ENCODE results near the gene WIZ. TPM values are rescaled to one million over a fixed set of nuclear protein-coding genes. Genes with fewer than 3 reads are reported as not detected.

The WIZ gene
- total and polyA plus RNA-seq, 2 of the 8 experiments (the other 6 are each of a cell fraction or from before 2014, with no cell fraction given) = 12.5 to 33.2 TPM

GRCh38 chr19:15381864-15382263 lies 67.9 kb downstream of the WIZ start:
- H3K23me2 ChIP-seq (ENCODE audit: low read depth, low read length) = peaks cover 10% of the 10 kb centered on the region
- no peak overlapping the region for H2BK12ac ChIP-seq (ENCODE audit: low read depth, low read length)
- H2BK20ac ChIP-seq (ENCODE audit: low read length) = no peak overlapping the region
- no peak for DNase-seq (ENCODE audit: low read depth in 1 of 2, low spot score in 2 of 2)
- ChIA-PET CTCF (ENCODE audit: partially characterized antibody) (no interaction called here), POLR2A (ENCODE audit: partially characterized antibody) (interaction anchor here (0.6 to 1.1 kb wide), 3 partner anchors 11 to 36 kb away, joined by 3 to 5 read pairs (median 3); no protein-coding TSS in a partner anchor)
- no peak overlapping the region for H3K14ac ChIP-seq (ENCODE audit: insufficient read length)
- H3K9me3 ChIP-seq (ENCODE audit: insufficient read depth in 2 of 2, low read depth in 1 of 2, low read length in 1 of 2) = no peaks in the 10 kb centered on the region
- no peak overlapping the region for H3K4me3 ChIP-seq (ENCODE audit: extremely low read depth in 1 of 4, insufficient read depth in 2 of 4, low read depth in 3 of 4, low read length in 4 of 4)
- H3K27ac ChIP-seq (ENCODE audit: low read depth, low read length) = no peak overlapping the region
- no peak overlapping the region for H4K91ac ChIP-seq (replicated peaks; ENCODE audit: insufficient read length, low read length)
- H3K23ac ChIP-seq (ENCODE audit: insufficient read length) = no peak overlapping the region
- no peak overlapping the region for H2BK5ac ChIP-seq (ENCODE audit: low read depth, low read length)
- H3K27me3 ChIP-seq (replicated peaks in 1 of 4; ENCODE audit: control insufficient read depth in 3 of 4, extremely low read depth in 1 of 4, insufficient read depth in 3 of 4, low read length in 3 of 4) = no peaks in the 10 kb centered on the region
- TF ChIP-seq NANOG (IDR thresholded peaks at IDR 0.05; ENCODE audit: insufficient read depth, low read depth, low read length, poor library complexity, severe bottlenecking) (no peak), RAD21 (IDR thresholded peaks at IDR 0.05 in 1 of 2, conservative IDR thresholded peaks at IDR 0.05 in 1 of 2; ENCODE audit: low read depth in 2 of 2, low read length in 2 of 2) (no peak), GABPA (IDR thresholded peaks at IDR 0.05; ENCODE audit: borderline replicate concordance, insufficient read depth, low read length) (no peak), SIX5 (IDR thresholded peaks at IDR 0.05; ENCODE audit: low read depth, low read length) (no peak), TBP (IDR thresholded peaks at IDR 0.05; ENCODE audit: low read depth, low read length) (no peak), MAX (IDR thresholded peaks at IDR 0.05) (no peak)
- H3K4me1 ChIP-seq (replicated peaks in 1 of 4; ENCODE audit: control insufficient read depth in 3 of 4, insufficient read depth in 4 of 4, low read length in 3 of 4) = peaks cover 0 to 9% (median 6%) of the 10 kb centered on the region in 4 experiments; a peak in 6 of 7 replicates
- no peak overlapping the region for H4K8ac ChIP-seq (ENCODE audit: extremely low read depth, insufficient read depth, low read length)
- peaks cover under 1% of the 10 kb centered on the region; the same call in 1 of the 2 replicates for H3K79me1 ChIP-seq (ENCODE audit: low read depth, low read length)
- H3K4ac ChIP-seq (replicated peaks; ENCODE audit: insufficient read length, low read depth, low read length) = no peak overlapping the region
- no peak overlapping the region for H2BK120ac ChIP-seq (replicated peaks; ENCODE audit: low read depth, low read length)
- WGBS, 2 experiments (ENCODE audit: extremely low coverage in 1 of 2, insufficient coverage in 1 of 2, insufficient read length in 1 of 2, insufficient replicate concordance in 2 of 2, low coverage in 1 of 2, low lambda C conversion rate in 2 of 2, missing lambda C conversion rate in 1 of 2) = 90% methylated on average over 6 of the region's 6 CpGs; no CpG with 5 or more reads in 1 of the 2 experiments
- H3K36me3 ChIP-seq (ENCODE audit: control insufficient read depth in 2 of 4, insufficient read depth in 4 of 4, low read length in 3 of 4) = no peaks in the 10 kb centered on the region; a peak in 2 of 8 replicates
- peaks cover 5 to 14% of the 10 kb centered on the region in 2 experiments for H4K20me1 ChIP-seq (replicated peaks in 1 of 2; ENCODE audit: control insufficient read depth in 1 of 2, insufficient read depth in 2 of 2, low read length in 2 of 2)
- H3K56ac ChIP-seq (replicated peaks; ENCODE audit: insufficient read length, low read depth, low read length) = no peak overlapping the region
- H4K5ac ChIP-seq (ENCODE audit: insufficient read length, low read depth, low read length) = no peak overlapping the region
- H2AK5ac ChIP-seq (ENCODE audit: low read depth, low read length) = no peak overlapping the region
- H3K18ac ChIP-seq (ENCODE audit: extremely low read depth, low read length) = no peak overlapping the region
- H2BK15ac ChIP-seq (ENCODE audit: low read length) = no peak overlapping the region
- H3K9ac ChIP-seq (replicated peaks in 1 of 4; ENCODE audit: extremely low read depth in 1 of 4, low read depth in 3 of 4, low read length in 3 of 4) = no peak overlapping the region
- peaks cover 15 to 26% of the 10 kb centered on the region in 2 experiments for H3K79me2 ChIP-seq (ENCODE audit: control insufficient read depth in 1 of 2, insufficient read depth in 2 of 2, low read length in 2 of 2)
- H2AFZ ChIP-seq (ENCODE audit: low read length) = no peak overlapping the region
- no peak overlapping the region; a peak in 1 of 4 replicates for H3K4me2 ChIP-seq (ENCODE audit: insufficient read depth in 1 of 2, low read depth in 2 of 2, low read length in 2 of 2)
- no peak for FAIRE-seq

Data from H1 (cell line).